ENCODE data around the gene GPR180. TPM values are rescaled to one million over a fixed set of nuclear protein-coding genes. Genes with fewer than 3 reads are reported as not detected.

Gene GPR180
- total RNA-seq, 4 donors from 2014 or later = 3.6 to 24.9 (median 7.7) TPM

DNA sequence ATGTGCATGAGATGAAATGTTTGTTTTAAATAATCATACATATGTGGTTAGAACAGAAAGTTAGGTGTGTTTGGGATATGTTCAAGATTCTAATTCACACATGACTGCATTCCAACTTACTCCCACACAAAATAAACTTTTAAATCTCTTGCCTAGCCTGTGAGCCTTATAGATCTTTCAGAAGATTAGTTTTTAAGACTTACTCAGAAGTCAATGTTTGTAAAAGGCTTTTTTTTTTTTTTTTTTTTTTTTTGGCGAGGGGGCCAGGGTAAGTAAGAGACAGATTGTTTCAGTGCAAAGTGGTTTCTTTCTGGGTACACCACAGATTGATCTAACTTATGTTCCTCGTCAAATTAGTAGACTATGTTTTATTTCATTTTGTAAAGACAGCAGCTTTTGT, 39.1 kb downstream of the GPR180 start:
- Histone ChIP-seq H3K4me3 (no peak overlapping the region), H3K9me3 (no peaks in the 10 kb centered on the region), H3K27me3 (no peaks in the 10 kb centered on the region), H3K27ac (no peak overlapping the region), H3K36me3 (no peaks in the 10 kb centered on the region), H3K4me1 (no peaks in the 10 kb centered on the region)
- no peak for DNase-seq
- intact Hi-C loops (cut with DNase I; ENCODE audit: low total_unique reads) = no loop called here
- no peak for TF ChIP-seq CTCF (IDR thresholded peaks at IDR 0.05)
- no peak for TF ChIP-seq POLR2A (IDR thresholded peaks at IDR 0.05)

DNA sequence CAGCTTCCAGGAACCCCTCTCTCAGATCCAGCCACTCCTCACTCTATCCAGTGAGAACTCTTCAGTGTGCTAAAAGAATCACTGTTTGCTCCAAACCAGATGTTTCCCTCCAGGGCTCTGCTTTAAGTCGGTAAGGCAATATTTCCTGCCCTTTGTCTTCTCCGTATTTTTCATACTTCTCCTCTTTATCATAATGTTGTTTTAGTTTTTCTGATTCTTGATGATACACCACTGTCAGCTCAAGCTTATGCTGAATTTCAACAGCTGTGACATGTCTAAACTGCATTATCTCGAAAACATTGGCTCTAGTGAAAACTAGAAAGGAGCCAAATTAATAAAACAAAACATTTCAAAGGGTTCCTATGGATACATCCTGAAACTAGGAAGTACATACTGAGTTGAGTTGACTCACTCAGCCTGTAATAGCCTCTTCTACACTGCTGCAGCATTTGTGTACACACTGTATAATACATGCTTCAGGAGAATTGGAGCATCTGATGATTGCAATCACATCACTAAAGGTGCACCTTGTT, 39.8 kb downstream of the GPR180 start:
- intact Hi-C loops (cut with DNase I; ENCODE audit: low total_unique reads) = no loop called here
- no peaks in the 10 kb centered on the region for H3K4me1 ChIP-seq
- H3K27ac ChIP-seq = no peak overlapping the region
- no peaks in the 10 kb centered on the region for H3K36me3 ChIP-seq
- TF ChIP-seq POLR2A (IDR thresholded peaks at IDR 0.05) (no peak), CTCF (IDR thresholded peaks at IDR 0.05) (no peak)
- H3K9me3 ChIP-seq = no peaks in the 10 kb centered on the region
- no peaks in the 10 kb centered on the region for H3K27me3 ChIP-seq
- no peak overlapping the region for H3K4me3 ChIP-seq
- DNase-seq = no peak

- no peak for TF ChIP-seq POLR2A (IDR thresholded peaks at IDR 0.05)
Observed at GRCh38 chr13:94646904-94647303, 45.2 kb downstream of the GPR180 start.

GRCh38 chr13:94656176-94656575, 54.5 kb downstream of the GPR180 start:
- no peaks in the 10 kb centered on the region for H3K9me3 ChIP-seq
- no peak overlapping the region for H3K4me3 ChIP-seq
- H3K36me3 ChIP-seq = no peaks in the 10 kb centered on the region
- TF ChIP-seq CTCF (IDR thresholded peaks at IDR 0.05) (no peak), POLR2A (IDR thresholded peaks at IDR 0.05) (no peak)
- H3K4me1 ChIP-seq = no peaks in the 10 kb centered on the region
- no peaks in the 10 kb centered on the region for H3K27me3 ChIP-seq
- no peak for DNase-seq
- no peak overlapping the region for H3K27ac ChIP-seq
- intact Hi-C loops (cut with DNase I; ENCODE audit: low total_unique reads) = no loop called here

More at GRCh38 chr13:94646904-94647303, 45.2 kb downstream of the GPR180 start:
- H3K9me3 ChIP-seq = no peaks in the 10 kb centered on the region
- no peak overlapping the region for H3K4me3 ChIP-seq
- no peaks in the 10 kb centered on the region for H3K4me1 ChIP-seq
- no peak for DNase-seq
- intact Hi-C loops (cut with DNase I; ENCODE audit: low total_unique reads) = no loop called here
- H3K27me3 ChIP-seq = no peaks in the 10 kb centered on the region
- H3K27ac ChIP-seq = no peak overlapping the region
- no peaks in the 10 kb centered on the region for H3K36me3 ChIP-seq

GRCh38 chr13:94656766-94657165, 55.1 kb downstream of the GPR180 start:
- Histone ChIP-seq H3K27me3 (no peaks in the 10 kb centered on the region), H3K9me3 (no peaks in the 10 kb centered on the region), H3K4me1 (no peaks in the 10 kb centered on the region), H3K36me3 (no peaks in the 10 kb centered on the region), H3K4me3 (no peak overlapping the region), H3K27ac (no peak overlapping the region)
- no peak for TF ChIP-seq POLR2A (IDR thresholded peaks at IDR 0.05)
- TF ChIP-seq CTCF (IDR thresholded peaks at IDR 0.05) = no peak
- no peak for DNase-seq
- intact Hi-C loops (cut with DNase I; ENCODE audit: low total_unique reads) = no loop called here

DNA sequence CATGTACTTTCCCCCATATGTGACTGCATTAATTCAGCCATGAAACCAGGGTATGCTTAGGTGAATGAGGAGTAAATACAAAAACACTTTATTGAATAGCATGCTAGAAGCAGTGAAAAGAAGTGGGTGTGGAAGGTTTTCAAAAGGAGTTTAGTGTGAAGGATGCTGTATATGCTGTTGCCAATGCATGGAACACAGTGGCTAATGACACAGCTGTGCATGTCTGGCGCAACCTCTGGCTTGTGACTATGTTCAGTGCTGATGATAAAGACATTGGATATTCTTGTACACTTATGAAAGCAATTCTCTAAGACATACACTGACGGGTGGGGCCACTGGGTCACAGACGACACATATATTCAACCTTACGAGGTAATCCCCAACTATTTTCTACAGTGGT, 55.5 kb downstream of the GPR180 start:
- no peak for DNase-seq
- H3K9me3 ChIP-seq = no peaks in the 10 kb centered on the region
- intact Hi-C loops (cut with DNase I; ENCODE audit: low total_unique reads) = no loop called here
- H3K27ac ChIP-seq = no peak overlapping the region
- no peaks in the 10 kb centered on the region for H3K4me1 ChIP-seq
- no peaks in the 10 kb centered on the region for H3K36me3 ChIP-seq
- no peak overlapping the region for H3K4me3 ChIP-seq
- H3K27me3 ChIP-seq = no peaks in the 10 kb centered on the region
- TF ChIP-seq CTCF (IDR thresholded peaks at IDR 0.05) (no peak), POLR2A (IDR thresholded peaks at IDR 0.05) (no peak)

Data from uterus (tissue), 4 donors.